Psoas muscle (tissue), 8 donors: ENCODE data around the gene MREG. TPM values are rescaled to one million over a fixed set of nuclear protein-coding genes. Genes with fewer than 3 reads are reported as not detected.
"Not testable (repeated sequence)": the region's sequence is repeated elsewhere in the genome, so short reads cannot be mapped to it uniquely, and the experiment has no call there.

Experiments used
- ATAC-seq, 4 donors: fragments of 200-7000 bp; cut with Tn5 transposase; one replicate each; pipeline ENCODE4 v1.9.1; 2020; ENCODE audit warnings: moderate library complexity in 3 of 4, mild to moderate bottlenecking in 2 of 4
- DNase-seq, 2 donors: peaks; one replicate each; pipeline ENCODE4 v3.0.0-alpha.2; 2020
- H3K27ac ChIP-seq: fragments of 200-600 bp; one replicate; pipeline ENCODE4 v1.8.0; 2022
- H3K27me3 ChIP-seq, 3 donors: fragments of 200-600 bp in 1 of 3; one replicate each; pipeline versions ENCODE4 v1.6.1 to v1.8.0; 2013 to 2022; ENCODE audit warnings: low read length in 2 of 3, mild to moderate bottlenecking in 2 of 3, moderate library complexity in 1 of 3; ENCODE audit not compliant: insufficient read depth in 3 of 3
- H3K36me3 ChIP-seq, 2 donors: fragments of 200-600 bp in 1 of 2; one replicate each; pipeline versions ENCODE4 v1.6.1 to v1.8.0; 2013 to 2022; ENCODE audit warnings: low read depth in 1 of 2, mild to moderate bottlenecking in 1 of 2, moderate library complexity in 1 of 2; ENCODE audit not compliant: insufficient read depth in 1 of 2
- H3K4me1 ChIP-seq: fragments of 200-600 bp; one replicate; pipeline ENCODE4 v1.8.0; 2022
- H3K4me3 ChIP-seq: fragments of 200-600 bp; one replicate; pipeline ENCODE4 v1.8.0; 2022; ENCODE audit warnings: mild to moderate bottlenecking
- H3K9me3 ChIP-seq: fragments of 200-600 bp; one replicate; pipeline ENCODE4 v1.8.0; 2022
- CTCF ChIP-seq: fragments of 200-600 bp; IDR thresholded peaks from one replicate; pipeline ENCODE4 v1.8.0; 2022; ENCODE audit warnings: antibody characterized with exemption
- WGBS, 3 donors: extraction: QIAGEN DNeasy Blood & Tissue Kit; methylation state at CpG; one replicate each; pipeline versions ENCODE4 v1.1.6 to v1.1.7; 2013; 5-methylcytosine and 5-hydroxymethylcytosine counted together
- intact Hi-C, 2 donors: fragments of 100-400 bp; cut with DNase I; formaldehyde crosslinking; loops; one replicate each; pipeline versions ENCODE4 v1.11.0 to v1.14.2; 2022
- polyA plus RNA-seq, 3 donors: library from polyadenylated mRNA; stranded (reverse); fragments of 200-250 nt; gene quantifications; one replicate each; pipeline ENCODE4 v1.2.3, GENCODE V29; 2013
- total RNA-seq, 4 donors: library from RNA; stranded (reverse); fragmentation: NEBNext Ultra II Directional in 2 of 4; extraction: Animal tissue kit (Norgen Biotek cat#: 25700) in 2 of 4; gene quantifications; one replicate each; pipeline versions ENCODE4 v1.2.1 to v1.2.4, GENCODE V29; 2021 to 2023
- donor health status: healthy with polysubstance abuse.
- donor health status: DM: no; HTN: no; CAD: no; lungs with moderate emphysema.
- donor health status: Bipolar disorder and iron deficiency.
- donor health status: healthy.
- donor health status: DM: yes; HTN: yes; CAD: no.
- donor health status: DM: no; HTN: no; CAD: no.
- donor health status: DM: no; HTN: no; CAD: no.
- donor health status: DM: yes; HTN: yes; CAD: no.

The MREG gene
- total and polyA plus RNA-seq, 7 donors, result 0.24 to 6.8 (median 0.37) TPM

GRCh38 chr2:215965532-215966165, 47.7 kb downstream of the MREG start:
- H3K4me3 ChIP-seq, result no peak overlapping the region
- intact Hi-C loops, result no loop called here
- no peak for DNase-seq
- H3K36me3 ChIP-seq, result no peaks in the 10 kb centered on the region
- H3K27ac ChIP-seq, result no peak overlapping the region
- no peak for ATAC-seq
- 96 to 100% (median 100%) methylated on average over 1 of the region's 1 CpG for WGBS, 3 donors
- H3K9me3 ChIP-seq, result no peaks in the 10 kb centered on the region
- no peak for TF ChIP-seq CTCF
- no peaks in the 10 kb centered on the region for H3K27me3 ChIP-seq
- H3K4me1 ChIP-seq, result peaks cover 4% of the 10 kb centered on the region

- TF ChIP-seq CTCF, result no peak
- intact Hi-C loops, result no loop called here
- Histone ChIP-seq H3K27me3 (no peaks in the 10 kb centered on the region), H3K36me3 (no peaks in the 10 kb centered on the region), H3K9me3 (no peaks in the 10 kb centered on the region), H3K27ac (no peak overlapping the region), H3K4me3 (no peak overlapping the region), H3K4me1 (peaks cover 4% of the 10 kb centered on the region)
- ATAC-seq, result no peak
- WGBS, 3 donors, result 84 to 92% (median 88%) methylated on average over 5 of the region's 5 CpGs
- no peak for DNase-seq
Observed at GRCh38 chr2:215961981-215962380, 51.4 kb downstream of the MREG start.

GRCh38 chr2:215958257-215958656, 55.1 kb downstream of the MREG start:
- no peak for DNase-seq
- TF ChIP-seq CTCF, result no peak
- Histone ChIP-seq H3K36me3 (no peaks in the 10 kb centered on the region), H3K4me1 (peaks cover 4% of the 10 kb centered on the region), H3K4me3 (no peak overlapping the region), H3K9me3 (no peaks in the 10 kb centered on the region), H3K27me3 (no peaks in the 10 kb centered on the region), H3K27ac (no peak overlapping the region)
- no peak for ATAC-seq
- WGBS, 3 donors, result 79 to 90% (median 87%) methylated on average over 4 of the region's 4 CpGs
- intact Hi-C loops, result no loop called here

GRCh38 chr2:215957354-215958122, 55.8 kb downstream of the MREG start:
- H3K4me1 ChIP-seq, H3K36me3 ChIP-seq, H3K9me3 ChIP-seq, H3K27ac ChIP-seq, DNase-seq, H3K27me3 ChIP-seq, intact Hi-C loops, ATAC-seq, H3K4me3 ChIP-seq: not testable (repeated sequence)
- WGBS, 3 donors, result 91 to 96% (median 93%) methylated on average over 10 of the region's 10 CpGs

- Histone ChIP-seq H3K9me3 (no peaks in the 10 kb centered on the region), H3K4me1 (no peaks in the 10 kb centered on the region), H3K27me3 (no peaks in the 10 kb centered on the region), H3K4me3 (no peak overlapping the region), H3K27ac (no peak overlapping the region), H3K36me3 (no peaks in the 10 kb centered on the region)
- DNase-seq (no peak), ATAC-seq (peak in 1 of 4 donors; percentile 27)
- WGBS, 3 donors, result 43 to 59% (median 51%) methylated on average over 4 of the region's 4 CpGs
- no peak for TF ChIP-seq CTCF
- intact Hi-C loops, result no loop called here
Observed at GRCh38 chr2:215952860-215953637, 60.3 kb downstream of the MREG start.
